DMS153 treated with DMSO at 0.1 percent for 48 hours (cell line): ENCODE data around the gene GSS.

Experiments
- DNase-seq: peaks from one replicate; lab custom pipeline; 2025; ENCODE audit not compliant: unreplicated experiment; lab: John Stamatoyannopoulos, UW

Gene GSS

DNA sequence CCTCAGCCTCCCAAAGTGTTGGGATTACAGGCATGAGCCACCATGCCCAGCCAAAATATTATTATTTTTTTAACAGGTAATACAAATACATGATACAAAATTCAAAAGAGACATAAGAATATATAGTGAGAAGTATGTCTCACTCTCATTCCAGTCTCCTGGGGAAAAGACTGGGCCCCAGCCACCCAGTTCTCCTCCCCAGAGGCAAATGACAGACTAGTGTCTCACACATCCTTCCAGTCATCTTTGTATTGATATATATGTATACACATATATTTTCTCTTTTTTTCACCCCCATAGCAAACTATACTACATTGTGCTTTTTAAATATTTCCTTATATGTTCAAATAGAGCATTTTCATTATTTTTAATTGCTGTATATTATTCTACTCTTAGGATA is 8.3 kb downstream of the GSS start:
- DNase-seq: no peak

GRCh38 chr20:34946661-34947060 is 8.9 kb downstream of the GSS start:
- DNase-seq: no peak

DNA sequence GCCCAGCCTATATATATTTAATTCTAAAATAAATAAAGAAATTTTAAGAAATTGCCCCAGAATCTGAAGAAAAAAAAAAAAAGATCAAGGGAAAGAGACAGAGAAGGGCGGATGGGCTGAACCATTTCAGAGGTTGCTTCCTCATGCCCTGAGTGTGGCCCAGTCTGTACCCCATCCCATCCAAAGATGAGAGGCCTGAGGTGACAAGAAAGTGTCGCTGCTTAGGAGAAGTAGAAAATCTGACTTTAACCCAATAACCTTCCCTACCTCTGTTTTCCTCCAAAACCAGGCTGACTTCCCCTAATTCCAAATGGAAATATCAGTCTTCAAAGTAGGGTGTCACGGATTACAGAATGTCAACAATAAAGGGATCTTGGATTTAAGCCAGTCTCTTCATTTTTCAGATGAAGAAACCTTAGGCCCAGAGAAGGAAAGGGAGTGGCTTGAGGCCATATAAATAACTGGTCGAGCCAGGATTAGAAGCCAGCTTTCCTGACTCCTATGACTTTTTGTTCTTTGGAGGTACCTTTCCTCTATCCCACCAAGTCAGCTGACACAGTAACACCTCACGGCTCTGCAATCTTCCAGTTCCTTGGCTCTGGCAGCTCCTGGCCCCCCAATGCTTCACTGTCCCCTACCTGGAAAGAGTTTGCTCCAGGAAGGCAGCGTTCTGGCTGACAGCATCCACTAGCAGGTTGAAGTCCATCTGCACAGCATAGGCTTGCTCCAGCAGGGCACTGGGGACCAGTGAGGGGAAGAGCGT is 10.1 kb downstream of the GSS start:
- no peak for DNase-seq

DNA sequence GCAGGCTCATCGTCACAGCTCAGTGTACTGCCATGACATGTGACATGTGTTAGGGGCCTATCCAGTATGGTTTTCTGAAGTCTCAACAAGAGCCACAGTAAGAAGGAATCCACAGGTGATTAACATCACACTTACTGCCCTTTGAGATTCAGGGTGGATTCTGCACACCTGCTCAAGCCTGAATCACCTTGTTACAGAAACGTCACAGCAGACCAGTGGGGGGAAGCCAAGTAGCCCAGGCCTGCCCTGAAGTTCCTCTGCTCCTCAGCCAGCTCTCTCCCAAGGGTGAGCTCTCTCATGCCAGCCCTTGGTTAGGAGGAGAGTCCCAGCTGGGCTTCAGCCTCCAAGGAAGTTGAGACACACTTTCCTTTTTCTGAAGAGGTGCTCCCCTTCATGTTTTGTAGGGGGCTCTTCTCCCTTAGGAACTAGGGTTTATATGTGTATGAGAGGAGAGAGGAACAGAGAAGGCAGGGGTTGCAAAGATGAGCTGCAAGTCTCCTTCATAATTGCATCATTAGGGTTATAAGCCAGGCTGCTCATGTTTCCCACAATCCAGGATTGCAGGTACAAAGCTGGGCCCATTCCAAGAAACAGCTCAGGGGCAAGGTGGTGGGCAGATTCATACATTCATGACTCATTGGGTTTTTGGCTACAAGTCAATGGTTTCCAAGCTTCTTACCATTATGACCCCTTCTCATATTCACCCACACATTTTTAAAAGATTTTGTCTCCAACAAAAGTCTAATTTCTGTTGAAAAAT is 11.6 kb downstream of the GSS start:
- DNase-seq: no peak

DNA sequence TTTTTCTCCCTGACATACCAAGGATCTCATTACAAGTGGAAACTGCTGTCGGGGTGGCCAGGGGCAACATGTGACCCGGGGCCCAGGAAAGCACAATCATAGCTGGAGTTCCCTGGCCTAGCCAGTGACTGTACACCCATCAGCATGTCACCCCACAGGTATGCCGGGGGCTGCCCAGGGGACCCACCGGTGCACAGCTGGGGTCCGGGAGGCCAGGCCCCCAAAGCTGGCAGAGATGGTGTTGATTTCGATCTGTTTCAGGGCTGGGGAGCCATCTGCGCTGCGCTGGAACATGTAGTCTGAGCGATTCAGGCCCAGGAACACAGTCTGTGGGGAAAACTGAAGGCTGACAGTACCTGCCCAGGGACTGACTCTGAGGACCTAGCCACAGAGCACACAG is 13.3 kb downstream of the GSS start:
- no peak for DNase-seq

DNA sequence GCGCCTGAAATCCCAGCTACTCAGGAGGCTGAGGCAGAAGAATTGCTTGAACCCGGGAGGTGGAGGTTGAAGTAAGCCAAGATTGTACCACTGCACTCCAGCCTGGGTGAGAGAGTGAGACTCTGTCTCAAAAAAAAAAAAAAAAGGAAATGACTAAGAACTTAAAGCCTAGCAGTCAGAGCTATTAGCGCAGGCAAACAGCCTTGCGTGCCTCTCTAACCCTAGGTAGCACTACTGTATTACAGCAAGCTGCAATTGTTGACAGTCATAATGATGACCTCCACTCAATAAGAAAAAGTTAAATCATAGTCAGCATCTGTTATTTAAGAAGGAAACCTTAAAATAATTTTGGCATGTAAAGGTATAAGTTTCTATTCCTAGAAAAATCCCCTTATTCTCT is 14.4 kb downstream of the GSS start:
- DNase-seq: no peak

GRCh38 chr20:34940081-34940481 is 15.5 kb downstream of the GSS start:
- DNase-seq: no peak

GRCh38 chr20:34938466-34939163 is 17.0 kb downstream of the GSS start:
- no peak for DNase-seq

- no peak for DNase-seq
These were observed 23.8 kb downstream of the GSS start for GRCh38 chr20:34931771-34932170.

- no peak for DNase-seq
These were observed 27.2 kb downstream of the GSS start for GRCh38 chr20:34928411-34928810.

DNA sequence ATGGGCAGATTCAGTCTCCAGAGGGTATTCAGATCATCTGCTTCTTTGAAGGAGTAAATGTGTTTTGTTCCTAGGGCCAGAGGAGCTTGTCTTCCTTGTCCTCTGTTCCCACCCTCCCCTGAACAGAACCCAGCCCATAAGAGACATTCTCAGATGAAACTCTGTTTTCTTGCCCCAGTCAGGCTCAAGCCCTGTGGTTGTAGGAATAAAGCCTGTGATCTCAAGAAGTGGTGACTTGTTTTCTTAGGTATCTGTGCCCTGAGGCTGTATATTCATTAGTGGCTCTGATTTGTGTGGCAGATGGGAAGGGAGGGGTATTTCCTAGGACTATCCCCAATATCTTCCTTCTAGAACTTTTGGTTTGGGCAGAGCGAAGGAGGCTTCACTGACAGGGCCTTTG is 27.9 kb downstream of the GSS start:
- DNase-seq: no peak

DNA sequence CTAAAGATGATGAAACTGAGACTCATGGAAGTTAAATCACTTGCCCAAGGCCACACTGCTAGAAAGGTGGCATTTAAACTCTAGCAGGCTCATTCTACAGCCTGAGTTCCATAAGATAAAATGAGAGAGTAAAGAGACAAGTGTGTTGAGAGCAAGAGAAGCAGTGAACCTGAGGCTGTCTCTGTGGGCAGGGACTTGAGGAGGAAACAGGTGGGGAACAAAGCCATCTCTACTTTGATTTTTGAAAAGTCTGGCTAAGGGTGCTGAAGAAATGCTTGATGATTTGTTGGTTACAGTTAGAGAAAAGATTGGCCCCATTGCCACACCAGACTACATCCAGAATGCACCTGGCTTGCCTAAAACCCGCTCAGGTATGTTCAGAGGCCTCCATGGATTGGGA is 29.0 kb downstream of the GSS start:
- DNase-seq: no peak

GRCh38 chr20:34925981-34926380 is 29.6 kb downstream of the GSS start:
- no peak for DNase-seq

DNA sequence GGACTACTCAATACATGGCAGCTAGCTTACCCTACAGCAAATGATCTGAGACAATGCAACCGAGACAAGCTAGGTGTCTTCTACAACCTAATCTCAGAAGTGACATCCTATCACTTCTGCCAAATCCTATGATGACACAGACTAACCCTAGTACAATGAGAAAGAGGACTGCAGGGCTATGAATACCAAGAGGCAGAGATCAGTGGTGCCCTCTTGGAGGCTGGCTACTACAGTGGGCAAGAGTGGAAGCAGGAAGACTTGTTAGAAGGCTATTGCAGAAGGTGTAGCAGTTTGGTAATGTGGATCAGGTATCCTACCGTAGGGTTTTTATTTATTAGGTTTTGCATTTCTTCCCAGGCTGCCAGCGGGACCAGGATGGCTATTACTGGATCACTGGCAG is 30.3 kb downstream of the GSS start:
- no peak for DNase-seq

GRCh38 chr20:34923414-34923813 is 32.2 kb downstream of the GSS start:
- DNase-seq: no peak

DNA sequence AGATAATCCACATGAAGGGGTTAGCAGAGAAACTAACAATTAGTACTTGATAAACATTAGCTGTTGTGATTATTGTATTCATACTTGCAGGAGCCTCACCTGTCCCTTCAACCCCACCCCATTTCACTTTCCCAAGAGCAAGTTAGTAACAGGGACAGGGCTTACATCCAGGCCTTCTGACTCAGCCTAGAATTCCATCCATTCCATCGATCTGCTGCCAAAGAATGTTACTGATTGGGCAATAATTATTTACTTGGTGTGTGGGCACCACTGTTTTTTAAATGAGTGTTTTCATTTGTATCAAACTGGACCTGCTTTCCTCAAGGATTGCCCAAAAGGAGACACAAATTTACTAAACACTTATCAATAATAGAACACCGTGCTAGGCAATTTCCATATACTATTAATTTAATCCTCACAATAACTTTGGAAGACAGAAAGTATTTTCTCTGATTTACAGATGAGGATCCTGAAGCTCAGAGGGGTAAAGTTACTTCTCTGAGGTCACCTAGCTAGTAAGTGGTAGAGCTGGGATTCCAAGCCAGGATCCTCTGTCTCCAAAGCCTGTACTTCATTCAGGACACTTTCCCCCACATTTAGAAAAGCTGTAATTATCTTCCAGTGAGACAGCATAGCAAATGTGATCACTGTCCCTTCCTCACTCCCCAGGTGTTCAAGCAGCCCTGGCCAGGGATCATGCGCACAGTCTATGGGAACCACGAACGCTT is 32.8 kb downstream of the GSS start:
- no peak for DNase-seq

GRCh38 chr20:34921436-34921835 is 34.2 kb downstream of the GSS start:
- DNase-seq: no peak

GRCh38 chr20:34920055-34920454 is 35.6 kb downstream of the GSS start:
- DNase-seq: no peak

DNA sequence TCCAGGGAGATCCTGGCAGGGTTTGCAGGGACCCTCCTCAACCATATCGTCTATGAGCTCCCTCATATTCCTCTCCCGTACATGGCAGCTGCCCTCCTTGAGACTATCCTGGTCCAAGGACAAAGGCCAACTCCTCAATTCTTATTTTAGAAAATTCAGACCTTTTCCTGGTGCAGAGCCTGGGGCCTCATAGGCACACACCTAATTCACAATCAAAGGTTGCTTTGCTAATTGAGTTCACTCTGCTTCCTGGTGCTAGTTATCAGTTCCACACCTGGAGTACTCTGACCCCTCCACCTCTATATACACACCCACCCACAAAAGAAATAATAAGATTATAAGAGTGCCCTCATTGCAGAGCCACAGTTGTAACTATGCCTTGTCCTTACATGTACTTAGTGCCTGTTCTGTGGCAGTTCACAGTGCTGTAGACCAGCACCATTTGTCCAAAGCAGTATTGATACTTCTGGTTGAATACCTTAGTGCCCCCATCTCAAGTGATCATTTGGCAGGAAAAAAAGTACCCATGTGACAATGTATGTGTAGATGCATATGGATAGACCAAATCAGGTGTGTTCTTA is 38.7 kb downstream of the GSS start:
- no peak for DNase-seq

GRCh38 chr20:34915749-34916455 is 39.7 kb downstream of the GSS start:
- no peak for DNase-seq
